Right lobe of liver (tissue), 4 donors: ENCODE measurements around the gene PPP1CA.

ENCODE experiments used
- CTCF ChIP-seq, 4 donors: fragments of 200-600 bp in 3 of 4; fragments of 450-650 bp in 1 of 4; IDR thresholded peaks; one replicate each; pipeline versions ENCODE4 v1.5.1 to v1.8.0; 2016 to 2022; ENCODE audit warnings: antibody characterized with exemption in 4 of 4, mild to moderate bottlenecking in 2 of 4
- POLR2A ChIP-seq: fragments of 450-650 bp; IDR thresholded peaks from one replicate; pipeline ENCODE4 v1.6.1; 2017; ENCODE audit warnings: antibody characterized with exemption, mild to moderate bottlenecking
- donor health status: DM: no; HTN: no; CAD: no.
- donor health status: DM: no; HTN: no; CAD: no.
- donor health status: DM: no; HTN: yes; CAD: no.

GRCh38 chr11:67440229-67441097 lies 38.8 kb upstream of the PPP1CA start:
- TF ChIP-seq CTCF (IDR thresholded peaks at IDR 0.05): no peak
- no peak for TF ChIP-seq POLR2A
